CD14-positive monocyte (primary cell): Measurements from ENCODE around the gene SERPINA3. TPM values are rescaled to one million over a fixed set of nuclear protein-coding genes. Genes with fewer than 3 reads are reported as not detected.

Experiments
- DNase-seq, 3 donors: peaks; one replicate each; pipeline ENCODE4 v3.0.0-alpha.2; 2011 to 2022
- H2AFZ ChIP-seq: 2 replicates; pipeline ENCODE4 v1.6.0; 2012; ENCODE audit warnings: mild to moderate bottlenecking, low read depth, low read length, inconsistent platforms; ENCODE audit not compliant: insufficient read depth, poor library complexity, severe bottlenecking
- H3K27ac ChIP-seq, 2 donors: 1 replicate in 1 of 2; 2 replicates in 1 of 2; pipeline ENCODE4 v1.5.1; 2012 to 2013; ENCODE audit warnings: low read length in 2 of 2, control low read depth in 1 of 2, inconsistent platforms in 1 of 2, low read depth in 1 of 2, mild to moderate bottlenecking in 1 of 2
- H3K27me3 ChIP-seq, 2 donors: one replicate each; pipeline versions ENCODE4 v1.6.0 to v1.6.1; 2011 to 2013; ENCODE audit warnings: low read length in 2 of 2; ENCODE audit not compliant: control insufficient read depth in 2 of 2, insufficient read depth in 2 of 2
- H3K36me3 ChIP-seq, 2 donors: replicated peaks in 1 of 2; 1 replicate in 1 of 2; 2 replicates in 1 of 2; pipeline versions ENCODE4 v1.5.1 to v1.6.1; 2012 to 2013; ENCODE audit warnings: low read length in 2 of 2, control low read depth in 1 of 2, inconsistent platforms in 1 of 2, mild to moderate bottlenecking in 1 of 2; ENCODE audit not compliant: insufficient read depth in 2 of 2, control insufficient read depth in 1 of 2
- H3K4me1 ChIP-seq, 2 donors: 1 replicate in 1 of 2; 2 replicates in 1 of 2; pipeline versions ENCODE4 v1.5.1 to v1.6.1; 2012 to 2013; ENCODE audit warnings: low read length in 2 of 2, control low read depth in 1 of 2, inconsistent platforms in 1 of 2, mild to moderate bottlenecking in 1 of 2, moderate library complexity in 1 of 2; ENCODE audit not compliant: insufficient read depth in 2 of 2, control insufficient read depth in 1 of 2
- H3K4me2 ChIP-seq: replicated peaks from 2 replicates; pipeline ENCODE3; 2012; ENCODE audit warnings: low read length, moderate library complexity, mild to moderate bottlenecking; ENCODE audit not compliant: poor library complexity, severe bottlenecking; ENCODE audit errors: extremely low read depth
- H3K4me3 ChIP-seq, 3 experiments: fragments of 200-600 bp in 1 of 3; sonication (generic) in 1 of 3; replicated peaks in 1 of 3; 1 replicate in 2 of 3; 2 replicates in 1 of 3; pipeline ENCODE4 v1.5.1; 2011 to 2013; ENCODE audit warnings: low read length in 3 of 3, mild to moderate bottlenecking in 3 of 3, control low read depth in 2 of 3, low read depth in 2 of 3, inconsistent platforms in 1 of 3, moderate library complexity in 1 of 3
- H3K79me2 ChIP-seq: 2 replicates; pipeline ENCODE4 v1.6.0; 2012; ENCODE audit warnings: mild to moderate bottlenecking, control low read depth, inconsistent platforms, low read length, moderate library complexity; ENCODE audit not compliant: insufficient read depth
- H3K9ac ChIP-seq: 2 replicates; pipeline ENCODE4 v1.6.0; 2017; ENCODE audit warnings: low read length, mild to moderate bottlenecking; ENCODE audit not compliant: insufficient read depth, poor library complexity, severe bottlenecking
- H3K9me3 ChIP-seq, 2 donors: replicated peaks in 1 of 2; 1 replicate in 1 of 2; 2 replicates in 1 of 2; pipeline versions ENCODE4 v1.5.1 to v1.6.1; 2012 to 2013; ENCODE audit warnings: low read length in 2 of 2, control low read depth in 1 of 2; ENCODE audit not compliant: control insufficient read depth in 1 of 2, insufficient read depth in 1 of 2
- H4K20me1 ChIP-seq: 2 replicates; pipeline ENCODE4 v1.6.0; 2012; ENCODE audit warnings: mild to moderate bottlenecking, low read length, control low read depth, moderate library complexity; ENCODE audit not compliant: insufficient read depth
- H3K27ac Mint-ChIP-seq, 7 donors: one replicate each; pipeline ENCODE4 v1.8.0; 2020; ENCODE audit warnings: mild to moderate bottlenecking in 7 of 7, mixed read lengths in 7 of 7, moderate library complexity in 6 of 7, inconsistent platforms in 2 of 7
- H3K27me3 Mint-ChIP-seq, 3 donors: one replicate each; pipeline ENCODE4 v1.8.0; 2021 to 2022; ENCODE audit warnings: low read depth in 3 of 3, mild to moderate bottlenecking in 3 of 3, mixed read lengths in 3 of 3, moderate library complexity in 3 of 3, inconsistent platforms in 1 of 3
- H3K36me3 Mint-ChIP-seq, 2 donors: one replicate each; pipeline ENCODE4 v1.8.0; 2020; ENCODE audit warnings: mixed read lengths in 2 of 2, inconsistent platforms in 1 of 2, mild to moderate bottlenecking in 1 of 2
- H3K4me1 Mint-ChIP-seq: one replicate; pipeline ENCODE4 v1.8.0; 2020; ENCODE audit warnings: mild to moderate bottlenecking, mixed read lengths
- H3K4me3 Mint-ChIP-seq, 2 donors: one replicate each; pipeline ENCODE4 v1.8.0; 2020; ENCODE audit warnings: mild to moderate bottlenecking in 2 of 2, mixed read lengths in 2 of 2, moderate library complexity in 1 of 2
- H3K9me3 Mint-ChIP-seq, 7 donors: one replicate each; pipeline ENCODE4 v1.8.0; 2020 to 2022; ENCODE audit warnings: mixed read lengths in 7 of 7, mild to moderate bottlenecking in 6 of 7, moderate library complexity in 6 of 7, inconsistent platforms in 2 of 7
- WGBS: methylation state at CpG from one replicate; pipeline ENCODE4 v1.1.5; 2013; ENCODE audit warnings: missing lambda C conversion rate; ENCODE audit not compliant: insufficient coverage; 5-methylcytosine and 5-hydroxymethylcytosine counted together
- intact Hi-C, 2 donors: fragments of 100-400 bp; cut with micrococcal nuclease; formaldehyde crosslinking; loops; one replicate each; pipeline versions ENCODE4 v1.15.0 to v1.15.1; 2023
- polyA plus RNA-seq, 3 donors: library from polyadenylated mRNA; depleted of rRNA in 1 of 3; unstranded in 2 of 3; stranded (reverse) in 1 of 3; fragments of 300-500 nt in 2 of 3; fragments of >200 nt in 1 of 3; fragmentation: Illumina TruSeq in 2 of 3; gene quantifications; 1 replicate in 2 of 3; 2 replicates in 1 of 3; pipeline ENCODE4 v1.2.3, GENCODE V29; 2012 to 2021
- TF ChIP-seq, protein P1 (sequence below): fragments of 200-600 bp; IDR thresholded peaks from one replicate; pipeline ENCODE4 v1.8.0; 2022; ENCODE audit warnings: antibody characterized with exemption, mild to moderate bottlenecking

The SERPINA3 gene
- polyA plus RNA-seq, 3 donors: not detected

DNA sequence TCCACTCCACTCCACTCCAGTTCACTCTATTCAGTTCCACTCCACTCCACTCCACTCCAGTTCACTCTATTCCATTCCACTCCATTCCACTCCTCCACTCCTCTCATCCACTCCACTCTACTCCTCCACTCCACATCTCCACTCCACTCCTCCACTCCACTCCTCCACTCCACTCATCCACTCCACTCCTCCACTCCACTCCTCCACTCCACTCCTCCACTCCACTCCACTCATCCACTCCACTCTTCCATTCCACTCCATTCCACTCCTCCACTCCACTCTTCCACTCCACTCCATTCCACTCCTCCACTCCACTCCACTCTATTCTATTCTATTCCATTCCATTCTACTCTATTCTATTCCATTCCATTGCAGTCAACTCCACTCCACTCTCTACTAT is 21.1 kb upstream of the SERPINA3 start:
- no peak overlapping the region for H3K27ac ChIP-seq
- peaks cover 2 to 10% (median 4%) of the 10 kb centered on the region in 3 donors for H3K27me3 Mint-ChIP-seq
- H3K36me3 ChIP-seq: no peaks in the 10 kb centered on the region

DNA sequence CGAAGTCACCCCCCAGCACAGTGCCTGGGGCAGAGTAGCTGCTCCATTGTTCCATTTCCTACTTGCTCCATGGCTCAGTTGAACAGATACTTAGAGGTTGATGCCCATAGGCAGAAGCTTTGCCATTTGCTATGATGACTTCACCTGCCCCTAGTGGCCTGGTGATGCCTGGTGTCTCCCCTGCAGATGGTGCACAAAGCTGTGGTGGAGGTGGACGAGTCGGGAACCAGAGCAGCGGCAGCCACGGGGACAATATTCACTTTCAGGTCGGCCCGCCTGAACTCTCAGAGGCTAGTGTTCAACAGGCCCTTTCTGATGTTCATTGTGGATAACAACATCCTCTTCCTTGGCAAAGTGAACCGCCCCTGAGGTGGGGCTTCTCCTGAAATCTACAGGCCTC is 20.3 kb upstream of the SERPINA3 start:
- H3K27me3 Mint-ChIP-seq: peaks cover 2 to 8% (median 4%) of the 10 kb centered on the region in 3 donors
- no peaks in the 10 kb centered on the region for H3K4me1 Mint-ChIP-seq
- H3K79me2 ChIP-seq: no peaks in the 10 kb centered on the region
- DNase-seq: no peak
- no peak overlapping the region for H3K4me2 ChIP-seq
- H3K4me3 Mint-ChIP-seq: no peak overlapping the region
- no peaks in the 10 kb centered on the region for H3K27me3 ChIP-seq
- H4K20me1 ChIP-seq: no peaks in the 10 kb centered on the region
- 95% methylated on average over 7 of the region's 8 CpGs for WGBS
- TF ChIP-seq, protein P1, sequence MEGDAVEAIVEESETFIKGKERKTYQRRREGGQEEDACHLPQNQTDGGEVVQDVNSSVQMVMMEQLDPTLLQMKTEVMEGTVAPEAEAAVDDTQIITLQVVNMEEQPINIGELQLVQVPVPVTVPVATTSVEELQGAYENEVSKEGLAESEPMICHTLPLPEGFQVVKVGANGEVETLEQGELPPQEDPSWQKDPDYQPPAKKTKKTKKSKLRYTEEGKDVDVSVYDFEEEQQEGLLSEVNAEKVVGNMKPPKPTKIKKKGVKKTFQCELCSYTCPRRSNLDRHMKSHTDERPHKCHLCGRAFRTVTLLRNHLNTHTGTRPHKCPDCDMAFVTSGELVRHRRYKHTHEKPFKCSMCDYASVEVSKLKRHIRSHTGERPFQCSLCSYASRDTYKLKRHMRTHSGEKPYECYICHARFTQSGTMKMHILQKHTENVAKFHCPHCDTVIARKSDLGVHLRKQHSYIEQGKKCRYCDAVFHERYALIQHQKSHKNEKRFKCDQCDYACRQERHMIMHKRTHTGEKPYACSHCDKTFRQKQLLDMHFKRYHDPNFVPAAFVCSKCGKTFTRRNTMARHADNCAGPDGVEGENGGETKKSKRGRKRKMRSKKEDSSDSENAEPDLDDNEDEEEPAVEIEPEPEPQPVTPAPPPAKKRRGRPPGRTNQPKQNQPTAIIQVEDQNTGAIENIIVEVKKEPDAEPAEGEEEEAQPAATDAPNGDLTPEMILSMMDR: no peak
- H3K9me3 Mint-ChIP-seq: peaks cover 0 to 3% (median 0%) of the 10 kb centered on the region in 7 donors
- no peaks in the 10 kb centered on the region for H3K4me1 ChIP-seq
- H3K27ac ChIP-seq: no peak overlapping the region
- H3K4me3 ChIP-seq: no peak overlapping the region
- no peak overlapping the region for H3K9ac ChIP-seq
- no peaks in the 10 kb centered on the region for H3K36me3 ChIP-seq
- H2AFZ ChIP-seq: no peak overlapping the region
- no peak overlapping the region for H3K27ac Mint-ChIP-seq
- no peaks in the 10 kb centered on the region for H3K36me3 Mint-ChIP-seq
- H3K9me3 ChIP-seq: no peaks in the 10 kb centered on the region
- intact Hi-C loops: no loop called here

More for the DNA sequence above, 21.1 kb upstream of the SERPINA3 start:
- Histone ChIP-seq H2AFZ (no peak overlapping the region), H3K9me3 (no peaks in the 10 kb centered on the region), H3K4me2 (no peak overlapping the region), H3K4me1 (no peaks in the 10 kb centered on the region), H3K9ac (no peak overlapping the region), H3K79me2 (no peaks in the 10 kb centered on the region), H4K20me1 (no peaks in the 10 kb centered on the region), H3K27me3 (no peaks in the 10 kb centered on the region), H3K4me3 (no peak overlapping the region)
- no peaks in the 10 kb centered on the region for H3K36me3 Mint-ChIP-seq
- H3K4me1 Mint-ChIP-seq: no peaks in the 10 kb centered on the region
- intact Hi-C loops: no loop called here
- no peak for DNase-seq
- H3K9me3 Mint-ChIP-seq: peaks cover 0 to 3% (median 0%) of the 10 kb centered on the region in 7 donors
- TF ChIP-seq, protein P1: no peak
- peak overlapping the region in 1 of 7 donors; percentile 6 for H3K27ac Mint-ChIP-seq
- H3K4me3 Mint-ChIP-seq: no peak overlapping the region
